K562 (cell line): ENCODE measurements around the gene SNX25.

Source experiments
- CTCF ChIP-seq, 3 experiments: IDR thresholded peaks in 2 of 3; conservative IDR thresholded peaks in 1 of 3; 2 replicates each; pipeline ENCODE4 v1.5.1; 2011 to 2012; ENCODE audit warnings: low read length in 3 of 3, mild to moderate bottlenecking in 3 of 3, control low read depth in 2 of 3, improper control_type of control experiment in 1 of 3, inconsistent platforms in 1 of 3, low read depth in 1 of 3, mixed read lengths in 1 of 3, moderate library complexity in 1 of 3; ENCODE audit not compliant: insufficient read depth in 2 of 3
- EZH2 ChIP-seq: IDR thresholded peaks from 2 replicates; pipeline ENCODE4 v1.6.1; 2012; ENCODE audit warnings: low read depth, mild to moderate bottlenecking, inconsistent platforms, low read length, borderline replicate concordance
- GABPA ChIP-seq: fragments of 200-800 bp; sonication (Bioruptor generic); conservative IDR thresholded peaks from 2 replicates; pipeline ENCODE4 v1.6.1; 2016; ENCODE audit warnings: low read depth, missing genetic modification characterization, missing compliant biosample characterization
- HMGXB4 ChIP-seq: sonication (generic); formaldehyde crosslinking; IDR thresholded peaks from 2 replicates; pipeline ENCODE4 v1.8.1; 2023; ENCODE audit warnings: mild to moderate bottlenecking, missing genetic modification reagents
- MAFK ChIP-seq: IDR thresholded peaks from 2 replicates; pipeline ENCODE4 v1.6.1; 2011; ENCODE audit warnings: low read length, improper control_type of control experiment
- REST ChIP-seq, 2 experiments: fragments of 450-650 bp; formaldehyde crosslinking in 1 of 2; IDR thresholded peaks; 2 replicates each; pipeline versions ENCODE4 v1.4.0 to v1.6.1; 2014 to 2020; ENCODE audit warnings: mild to moderate bottlenecking in 2 of 2, borderline replicate concordance in 1 of 2, low read depth in 1 of 2
- SIX5 ChIP-seq, 2 experiments: IDR thresholded peaks; 2 replicates each; pipeline ENCODE4 v1.6.1; 2011; ENCODE audit warnings: low read length in 2 of 2, borderline replicate concordance in 1 of 2, low read depth in 1 of 2, mild to moderate bottlenecking in 1 of 2, moderate library complexity in 1 of 2; ENCODE audit not compliant: insufficient read depth in 1 of 2
- SRSF7 ChIP-seq: fragments of 200-400 bp; formaldehyde crosslinking; optimal IDR thresholded peaks from 2 replicates; pipeline ENCODE3; 2017; ENCODE audit warnings: mild to moderate bottlenecking, low read depth, low read length
- STAT5B ChIP-seq: fragments of 250-450 bp; sonication (Bioruptor Pico); IDR thresholded peaks from 2 replicates; pipeline ENCODE4 v1.8.0; 2021; ENCODE audit warnings: mild to moderate bottlenecking, inconsistent platforms
- ZC3H4 ChIP-seq: sonication (generic); formaldehyde crosslinking; IDR thresholded peaks from 2 replicates; pipeline ENCODE4 v1.9.0; 2021; ENCODE audit warnings: missing genetic modification reagents, borderline replicate concordance
- ZNF780A ChIP-seq: fragments of 250-450 bp; sonication (Bioruptor Pico); IDR thresholded peaks from 2 replicates; pipeline ENCODE4 v1.5.0; 2021; ENCODE audit warnings: mild to moderate bottlenecking

GRCh38 chr4:185278716-185279115 is 69.3 kb downstream of the SNX25 start:
- TF ChIP-seq REST (IDR thresholded peaks at IDR 0.05; ENCODE audit: borderline replicate concordance) (no peak), REST (CRISPR knock-in tag; IDR thresholded peaks at IDR 0.05; ENCODE audit: low read depth) (no peak), ZNF780A (CRISPR knock-in tag) (no peak), SRSF7 (no peak), STAT5B (CRISPR knock-in tag) (no peak), CTCF (IDR thresholded peaks at IDR 0.05 in 2 of 3, conservative IDR thresholded peaks at IDR 0.05 in 1 of 3; ENCODE audit: insufficient read depth in 2 of 3, low read depth in 1 of 3, low read length in 3 of 3) (no peak), MAFK (no peak), ZC3H4 (no peak), SIX5 (IDR thresholded peaks at IDR 0.05; ENCODE audit: borderline replicate concordance in 1 of 2, insufficient read depth in 1 of 2, low read depth in 1 of 2, low read length in 2 of 2) (no peak), HMGXB4 (CRISPR knock-in tag) (no peak), EZH2 (no peak), GABPA (no peak)
